ENCODE measurements around the gene GRK5.
"Not testable (repeated sequence)": the region's sequence is repeated elsewhere in the genome, so short reads cannot be mapped to it uniquely, and the experiment has no call there.

GRK5 gene

DNA sequence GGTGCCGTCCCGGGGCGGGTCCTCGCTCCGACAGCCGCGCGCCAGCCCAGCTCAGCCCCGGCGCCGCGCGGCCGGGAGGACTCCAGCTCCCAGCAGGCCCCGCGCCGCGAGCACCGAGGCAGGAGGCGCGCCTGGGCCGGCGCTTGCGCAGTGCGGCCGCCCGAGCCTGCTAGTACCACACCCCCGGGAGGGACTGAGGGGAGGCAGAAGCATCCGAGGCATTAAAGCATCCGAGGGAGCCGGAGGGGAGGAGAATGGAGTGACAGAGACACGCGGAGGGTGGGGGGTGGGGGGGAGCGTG, at the start of gene GRK5:
TSS of gene GRK5 (plus strand) at position 206 of the 301 bp plus-strand sequence. CDS start 347 bp downstream, outside the sequence.
- FAIRE-seq: no peak

DNA sequence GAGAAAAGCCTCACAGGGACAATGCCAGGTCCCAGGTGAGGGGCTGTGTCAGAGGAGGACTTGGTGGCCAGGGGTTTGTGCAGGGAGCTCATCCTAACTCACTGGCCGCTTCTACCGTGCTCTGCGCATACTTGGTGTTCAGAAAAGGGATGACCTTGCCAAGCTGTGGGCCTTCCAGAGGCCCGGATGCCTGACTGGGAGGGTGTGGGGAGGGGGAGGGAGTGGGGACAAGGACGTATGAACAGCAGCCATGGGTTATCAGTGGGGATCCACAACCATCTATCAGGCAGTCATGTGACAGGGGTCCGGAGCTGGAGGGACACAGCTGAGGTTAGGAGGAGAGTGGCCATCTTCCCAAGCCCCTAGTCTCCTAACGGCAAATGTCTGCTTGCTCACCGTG, 48.0 kb upstream of the GRK5 start:
- no peak for FAIRE-seq

DNA sequence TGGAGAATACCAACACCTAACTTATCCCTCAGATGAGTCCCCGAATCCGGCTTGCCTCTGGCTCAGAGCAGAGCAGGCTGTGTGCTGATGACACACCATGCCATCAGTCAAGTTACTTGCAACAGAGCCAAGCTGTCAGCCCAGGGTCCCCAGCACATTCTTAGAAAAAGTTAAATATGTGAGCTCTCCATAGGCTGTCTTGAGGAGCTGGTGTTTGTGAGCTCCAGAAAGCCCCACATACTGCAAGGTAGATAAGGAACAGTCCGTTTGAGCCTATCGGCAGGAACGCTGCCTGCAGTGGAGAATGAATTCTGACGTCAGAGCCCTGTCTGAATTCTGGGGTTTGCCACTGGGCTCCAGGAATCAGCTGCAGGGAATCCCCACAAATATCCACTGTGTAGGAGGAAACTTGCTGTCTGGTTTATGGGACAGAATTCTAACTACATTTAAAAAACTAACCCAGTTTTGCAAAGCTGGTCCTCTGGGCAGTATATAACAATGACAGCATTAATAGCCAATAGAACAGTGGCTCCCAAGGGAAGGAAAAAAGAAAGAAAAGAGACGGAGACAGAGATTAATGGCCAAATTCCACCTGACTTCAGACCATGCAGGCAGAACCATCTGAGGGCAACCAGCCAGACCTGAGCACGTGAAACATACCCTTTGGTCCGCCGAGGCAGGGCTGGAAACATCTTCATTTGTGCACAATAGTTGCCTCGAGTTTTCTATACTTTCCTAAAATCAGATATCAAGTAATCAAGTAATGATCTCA, 45.5 kb upstream of the GRK5 start:
- FAIRE-seq: no peak

DNA sequence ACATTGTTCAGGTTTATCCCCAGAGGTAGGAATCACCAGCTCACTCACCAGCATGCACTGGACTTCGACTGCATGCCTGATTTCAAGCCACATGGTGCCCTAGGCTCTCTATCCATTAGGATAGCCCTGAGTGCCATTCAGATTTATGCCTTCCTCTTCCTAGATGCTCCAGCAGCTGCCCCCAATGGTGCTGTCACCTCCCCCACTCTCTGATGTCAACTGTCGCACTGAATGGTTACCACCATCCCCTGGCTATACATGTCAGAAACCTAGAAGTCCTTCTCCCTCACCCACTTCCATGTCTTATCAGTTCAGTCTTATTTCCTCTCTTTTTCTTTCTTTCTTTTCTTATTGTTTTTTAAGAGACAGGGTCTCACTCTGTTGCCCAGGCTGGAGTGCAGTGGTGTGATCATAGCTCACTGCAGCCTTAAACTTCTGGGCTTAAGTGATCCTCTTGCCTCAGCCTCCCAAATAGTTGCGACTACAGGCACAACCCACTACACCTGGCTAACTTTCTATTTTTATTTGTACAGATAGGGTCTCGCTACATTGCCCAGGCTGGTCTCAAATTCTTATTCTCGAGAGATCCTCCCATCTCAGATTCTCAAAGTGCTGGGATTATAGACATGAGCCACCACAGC, 44.8 kb upstream of the GRK5 start:
- FAIRE-seq: no peak

DNA sequence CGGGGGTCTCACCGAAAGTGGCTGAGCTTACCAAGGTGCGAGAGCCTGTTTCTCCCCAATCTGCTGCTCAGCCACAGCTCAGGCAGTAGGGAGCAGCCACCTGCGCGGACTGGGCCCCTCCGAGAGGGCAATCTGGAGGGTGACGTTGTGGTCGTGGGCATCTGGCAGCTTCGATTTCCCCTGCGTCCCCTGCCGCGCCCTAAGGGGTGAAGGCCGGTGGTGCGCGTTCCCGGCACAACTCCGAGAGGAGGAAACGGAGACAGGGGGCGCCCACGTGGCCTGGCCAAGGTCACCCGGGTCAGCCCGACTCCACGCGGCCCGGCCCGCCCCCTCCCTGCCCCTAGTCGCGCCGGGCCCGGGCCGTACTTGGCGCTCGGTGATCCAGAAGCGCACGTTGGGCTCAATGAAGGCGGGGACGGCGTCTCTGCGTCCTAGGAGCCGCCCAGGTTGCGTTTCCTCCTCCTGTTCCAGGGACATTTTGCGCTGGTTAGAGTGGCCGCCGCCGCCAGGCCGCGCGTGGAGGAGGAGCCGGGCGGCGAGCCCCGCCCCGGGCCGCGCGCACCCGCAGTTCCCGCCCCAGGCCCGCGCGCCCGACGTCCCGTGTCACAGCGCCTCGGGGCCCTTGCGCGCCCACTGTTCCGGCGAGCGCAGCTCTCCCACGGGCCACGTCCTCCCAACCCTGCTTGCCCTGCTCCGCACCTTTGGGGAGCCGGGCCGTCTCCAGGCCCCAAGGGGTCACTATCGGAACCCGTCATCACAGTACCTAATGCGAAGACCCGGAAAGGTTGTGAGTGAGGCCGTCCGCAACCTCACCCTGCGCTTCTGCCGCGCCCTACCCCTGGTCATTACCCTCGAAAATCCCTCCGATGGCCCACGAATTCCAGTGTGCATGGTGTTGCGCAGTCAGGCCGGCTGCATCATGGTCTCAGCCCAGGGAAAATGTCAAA, 41.9 kb upstream of the GRK5 start, which contains the start of gene SFXN4:
TSS of gene SFXN4 (minus strand) at position 544 of the 947 bp plus-strand sequence. CDS start at position 477, 67 bp downstream.
- no peak for FAIRE-seq

DNA sequence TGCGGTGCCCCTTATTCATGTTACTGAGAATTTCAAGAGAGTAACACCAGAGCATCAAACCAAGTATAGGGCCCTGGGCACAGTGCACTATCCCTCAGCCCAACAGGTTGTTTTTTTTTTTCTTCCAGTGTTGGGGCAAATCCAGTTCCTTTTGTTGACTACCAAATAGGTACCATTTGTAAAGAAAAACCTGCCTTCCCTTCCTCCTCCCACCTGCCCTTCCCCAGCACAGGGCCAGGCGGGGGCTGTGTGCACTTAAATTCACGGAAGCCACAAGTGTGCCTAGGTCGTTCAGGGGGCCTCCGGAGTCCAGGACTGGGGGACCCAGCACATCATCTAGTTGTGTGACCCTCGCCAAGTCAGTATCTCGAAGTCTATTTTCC, 41.3 kb upstream of the GRK5 start:
- FAIRE-seq: no peak

DNA sequence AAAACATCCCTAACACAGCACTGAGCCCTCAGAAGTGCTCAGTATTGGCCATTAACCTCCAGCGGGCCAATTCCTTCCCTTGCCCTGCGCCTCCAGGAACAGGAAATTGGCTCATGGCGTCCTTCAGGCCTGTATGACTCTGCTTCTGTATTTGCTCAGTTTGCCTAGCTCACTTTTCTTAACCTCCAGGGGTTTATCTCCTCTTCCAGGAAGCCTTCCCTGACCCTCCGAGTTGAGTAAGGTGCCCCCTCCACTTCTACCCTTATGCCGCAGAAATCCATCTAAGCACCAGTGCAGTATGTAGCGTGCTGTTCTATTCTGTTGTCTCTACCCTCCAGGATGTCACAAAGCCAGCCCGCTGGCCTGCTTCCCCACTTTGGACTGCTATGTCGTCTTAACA, 40.8 kb upstream of the GRK5 start:
- FAIRE-seq: no peak

DNA sequence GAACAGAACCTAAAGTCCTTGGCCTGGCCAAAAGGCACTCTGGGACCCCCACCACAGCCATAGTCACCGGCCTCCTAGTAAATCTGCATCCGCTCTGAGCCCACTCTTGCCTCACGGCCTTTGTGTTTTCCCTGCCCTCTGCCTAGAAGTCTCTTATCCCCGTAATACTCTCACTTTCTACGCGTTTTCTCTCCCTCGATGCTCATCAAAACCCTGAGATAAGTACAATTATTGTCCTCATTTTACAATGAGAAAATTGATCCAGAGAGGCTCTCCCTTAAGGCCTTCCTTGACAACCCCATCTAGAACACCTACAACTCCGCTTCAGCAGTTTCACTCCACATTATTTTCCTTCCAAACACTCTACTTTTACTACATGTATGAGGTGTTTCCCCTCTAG, 40.3 kb upstream of the GRK5 start:
- no peak for FAIRE-seq

DNA sequence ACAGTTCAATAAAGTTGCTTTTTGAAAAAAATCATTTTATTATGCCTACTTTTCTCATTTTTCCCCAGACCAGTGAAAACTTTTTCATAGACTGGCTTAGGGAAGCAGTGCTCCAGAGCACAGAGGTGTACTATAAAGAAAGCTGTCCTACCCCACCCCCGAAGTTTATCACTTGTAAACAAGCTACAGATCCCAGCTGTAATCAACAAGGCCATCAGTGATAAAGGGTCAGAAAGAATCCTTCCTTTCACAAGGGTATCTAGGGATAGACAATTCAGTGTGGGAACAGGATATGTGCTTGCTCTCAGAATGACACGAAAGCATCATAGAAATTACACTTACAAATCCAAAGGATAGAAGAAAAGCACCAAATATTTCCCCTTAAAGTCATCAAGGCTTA, 33.3 kb upstream of the GRK5 start:
- no peak for FAIRE-seq

DNA sequence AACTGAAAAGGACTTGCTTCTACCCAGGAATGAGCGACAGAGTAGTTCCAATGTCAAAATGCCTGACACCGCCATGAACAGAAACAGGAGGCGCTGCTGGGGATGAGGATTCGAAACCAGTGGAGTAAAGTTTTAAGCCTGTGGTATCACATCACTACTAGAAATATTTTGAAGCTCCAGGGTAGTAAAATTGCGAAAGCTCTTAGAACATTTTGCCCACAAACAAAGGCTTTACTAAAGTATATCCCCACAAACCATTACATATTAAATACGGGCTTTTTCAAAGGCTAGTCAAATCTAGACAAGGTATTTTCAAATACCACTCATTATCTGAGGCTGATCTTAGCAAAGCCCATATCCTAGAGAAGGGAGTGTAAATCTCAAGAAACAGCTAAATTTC, 31.2 kb upstream of the GRK5 start:
- FAIRE-seq: no peak

DNA sequence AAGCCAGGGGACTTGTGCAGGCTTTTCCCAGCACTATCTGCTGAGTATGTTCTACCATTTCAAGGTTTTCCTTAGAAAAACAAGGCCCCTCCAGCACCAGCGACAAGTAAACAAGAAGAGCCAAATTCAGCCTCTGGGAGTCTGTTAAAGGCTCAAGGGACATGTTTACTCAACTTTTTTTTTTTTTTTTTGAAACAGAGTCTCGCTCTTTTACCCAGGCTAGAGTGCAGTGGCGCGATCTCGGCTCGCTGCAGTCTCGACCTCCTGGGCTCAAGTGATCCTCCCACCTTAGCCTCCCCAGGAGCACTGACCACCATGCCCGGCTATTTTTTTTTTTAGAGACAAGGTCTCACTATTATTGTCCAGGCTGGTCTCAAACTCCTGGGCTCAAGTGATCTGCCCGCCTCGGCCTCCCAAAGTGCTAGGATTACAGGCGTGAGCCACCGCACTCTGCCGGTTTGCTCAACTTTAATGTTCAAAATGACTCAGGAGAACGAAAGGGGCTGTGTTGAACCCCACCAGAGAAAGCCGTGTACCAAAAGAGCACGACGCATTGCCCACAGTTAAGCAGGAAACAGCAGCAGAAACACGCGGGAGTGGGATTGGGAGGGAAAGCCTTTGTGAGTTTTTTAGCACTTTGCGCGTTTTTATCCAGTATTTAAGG, 29.5 kb upstream of the GRK5 start:
- FAIRE-seq: no peak

DNA sequence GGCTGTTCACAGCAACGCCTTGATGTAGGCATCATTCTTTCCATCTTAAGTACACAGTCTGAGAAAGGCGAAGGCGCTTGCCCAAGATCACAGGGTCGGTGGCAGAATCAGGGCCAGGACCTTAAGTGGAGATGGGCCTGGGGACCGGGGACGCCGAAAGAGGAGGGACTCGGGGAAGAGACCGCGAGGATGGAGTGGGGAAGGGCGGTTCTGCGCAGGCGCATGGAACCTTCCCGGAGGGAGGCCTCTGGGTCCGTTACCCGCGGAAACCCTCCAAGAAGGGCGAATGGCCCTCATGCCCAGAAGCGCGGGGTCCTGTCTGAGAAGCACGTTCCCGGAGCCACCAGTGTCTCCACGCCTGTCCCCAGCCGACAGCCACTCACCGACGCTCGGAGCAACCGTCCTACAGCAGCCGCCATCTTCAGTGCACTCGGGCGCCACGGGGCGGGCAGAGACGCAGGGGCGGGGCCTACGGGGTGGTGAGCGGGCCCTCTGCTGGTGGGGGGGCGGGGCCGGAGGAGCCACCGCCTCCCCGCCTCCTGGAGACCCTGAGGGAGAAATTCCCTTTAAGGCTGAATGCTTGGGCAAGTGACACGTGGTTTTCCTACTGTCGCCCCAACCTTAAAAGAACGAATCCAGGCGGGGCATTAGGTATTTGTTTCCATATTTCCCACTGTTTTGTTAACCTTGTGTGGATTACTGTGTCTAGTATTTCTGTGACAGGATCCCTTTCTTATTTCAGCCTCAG, 28.8 kb upstream of the GRK5 start, which contains the start of gene PRDX3:
TSS of gene PRDX3 (minus strand) at position 441 of the 748 bp plus-strand sequence. CDS start at position 419, 22 bp downstream.
- no peak for FAIRE-seq

DNA sequence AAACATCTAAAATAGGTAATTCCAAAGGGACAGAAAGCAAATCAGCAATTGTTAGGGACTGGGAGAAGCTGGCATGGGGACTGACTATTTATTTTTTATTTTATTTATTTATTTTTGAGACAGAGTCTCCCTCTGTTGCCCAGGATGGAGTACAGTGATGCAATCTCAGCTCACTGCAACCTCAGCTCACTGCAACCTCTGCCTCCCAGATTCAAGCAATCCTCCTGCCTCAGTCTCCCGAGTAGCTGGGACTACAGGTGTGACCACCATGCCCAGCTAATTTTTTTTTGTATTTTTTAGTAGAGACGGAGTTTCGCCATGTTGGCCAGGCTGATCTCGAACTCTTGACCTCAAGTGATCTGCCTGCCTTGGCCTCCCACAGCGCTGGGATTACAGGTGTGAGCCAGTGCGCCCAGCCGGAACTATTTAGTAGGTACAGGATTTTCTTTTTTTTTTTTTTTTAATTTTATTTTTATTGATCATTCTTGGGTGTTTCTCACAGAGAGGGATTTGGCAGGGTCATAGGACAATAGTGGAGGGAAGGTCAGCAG, 26.4 kb upstream of the GRK5 start:
- FAIRE-seq: not testable (repeated sequence)

DNA sequence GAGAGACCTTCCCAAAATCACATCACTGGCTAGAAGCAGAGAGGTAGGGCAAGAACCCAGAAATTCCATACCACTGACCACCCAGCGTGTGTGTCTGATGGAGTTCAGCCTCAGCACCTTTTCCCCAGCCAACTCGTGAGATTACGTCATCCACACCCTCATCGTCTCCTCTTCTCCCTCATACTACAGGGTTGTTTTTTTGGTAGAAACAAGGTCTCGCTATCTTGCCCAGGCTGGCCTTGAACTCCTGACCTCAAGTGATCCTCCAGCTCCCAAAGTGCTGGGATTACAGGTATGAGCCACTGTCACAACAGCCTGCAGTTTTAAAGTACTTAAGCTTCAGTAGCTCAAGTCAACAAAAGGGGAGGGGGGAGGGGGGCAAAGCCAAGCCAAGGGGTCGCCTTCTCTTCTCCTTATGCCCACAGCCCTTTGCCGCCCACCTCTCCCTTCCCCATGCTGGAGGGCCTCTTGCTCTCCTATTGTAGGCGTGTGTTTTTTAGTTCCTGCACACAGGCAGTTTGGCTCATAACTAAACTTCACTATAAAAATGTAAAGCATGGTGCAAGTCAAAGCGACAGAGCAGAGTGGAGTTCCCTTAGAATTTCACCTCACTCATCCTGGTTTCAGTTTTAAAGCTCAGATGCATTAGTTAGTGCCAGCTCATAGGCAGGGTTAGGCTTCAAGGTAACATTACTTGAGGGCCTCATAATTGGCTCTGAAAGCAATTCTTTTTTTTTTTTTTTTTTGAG, 23.5 kb upstream of the GRK5 start:
- FAIRE-seq: no peak

DNA sequence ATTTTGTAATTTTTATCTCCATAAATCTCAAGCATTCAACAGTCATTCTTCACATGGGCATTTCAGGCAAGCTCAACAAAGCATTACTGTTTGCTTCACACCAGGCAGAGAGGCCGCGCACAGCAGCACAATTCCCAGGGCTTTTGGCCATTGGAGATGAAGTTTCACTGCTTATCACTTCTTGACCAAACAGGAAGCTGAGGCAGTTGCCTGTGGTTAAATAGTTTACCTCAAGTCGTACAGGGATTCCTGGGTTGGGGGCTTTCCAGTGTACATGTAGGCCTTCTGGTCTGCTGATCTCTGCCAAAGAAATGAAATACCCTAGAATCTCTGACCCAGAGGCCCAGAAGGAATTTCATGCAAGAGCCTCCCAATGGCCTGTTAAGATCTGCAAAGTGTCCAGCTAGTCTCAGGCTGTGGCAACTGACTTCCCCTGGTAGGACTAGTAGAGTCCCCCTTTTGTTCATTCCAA, 17.5 kb upstream of the GRK5 start:
- FAIRE-seq: no peak

DNA sequence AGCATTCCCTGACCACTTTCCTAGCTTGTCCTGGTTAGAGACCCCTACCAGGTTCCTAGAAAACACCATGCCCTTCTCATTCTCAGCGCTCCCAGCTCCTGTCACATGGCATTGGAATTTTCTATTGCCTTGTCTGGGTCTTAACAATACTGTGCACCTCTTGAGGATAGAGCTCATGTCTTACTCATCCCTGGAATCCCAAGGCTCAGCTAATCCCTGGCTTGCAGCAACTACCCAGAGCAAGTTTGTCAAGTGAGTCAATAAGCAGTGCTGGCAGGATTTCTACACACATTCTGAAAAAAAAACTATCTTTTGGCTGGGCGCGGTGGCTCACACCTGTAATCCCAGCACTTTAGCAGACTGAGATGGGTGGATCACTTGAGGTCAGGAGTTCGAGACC, 17.0 kb upstream of the GRK5 start:
- no peak for FAIRE-seq

DNA sequence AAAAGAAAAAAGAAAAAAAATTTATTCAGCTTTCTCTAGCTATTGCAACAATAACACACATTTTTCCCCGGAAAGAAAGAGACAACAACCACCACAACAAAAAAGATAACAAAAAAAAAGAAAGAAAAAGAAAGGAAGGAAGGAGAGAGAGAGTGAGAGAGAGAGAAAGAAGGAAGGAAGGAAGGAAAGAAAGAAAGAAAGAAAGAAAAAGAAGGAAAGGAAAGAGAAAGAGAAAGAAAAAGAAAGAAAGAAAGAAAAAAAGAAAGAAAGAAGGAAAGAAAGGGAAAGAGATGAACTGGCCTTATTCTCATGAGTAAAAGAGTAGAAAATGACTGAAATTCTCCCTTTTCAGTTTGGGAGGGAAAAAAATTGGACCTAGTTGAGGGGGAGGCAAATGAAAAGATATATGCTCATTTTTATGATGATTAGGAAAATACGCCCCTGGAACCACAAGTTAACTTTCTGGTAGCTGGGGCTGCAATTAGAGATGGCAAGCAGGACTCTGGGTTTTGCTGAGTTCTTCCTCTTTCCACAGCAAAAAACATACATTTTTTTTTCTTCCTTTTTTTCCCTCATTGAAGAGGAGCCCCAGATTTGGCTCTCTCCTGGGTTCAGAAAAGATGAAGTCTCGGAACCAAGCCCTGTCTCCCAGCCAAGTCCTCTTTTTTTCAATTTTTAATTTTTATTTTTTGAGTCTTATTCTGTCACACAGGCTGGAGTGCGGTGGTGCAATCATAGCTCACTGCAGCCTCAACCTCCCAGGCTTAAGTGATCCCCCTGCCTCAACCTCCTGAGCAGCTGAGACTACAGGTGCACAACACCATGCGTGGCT, 16.2 kb upstream of the GRK5 start:
- FAIRE-seq: no peak

DNA sequence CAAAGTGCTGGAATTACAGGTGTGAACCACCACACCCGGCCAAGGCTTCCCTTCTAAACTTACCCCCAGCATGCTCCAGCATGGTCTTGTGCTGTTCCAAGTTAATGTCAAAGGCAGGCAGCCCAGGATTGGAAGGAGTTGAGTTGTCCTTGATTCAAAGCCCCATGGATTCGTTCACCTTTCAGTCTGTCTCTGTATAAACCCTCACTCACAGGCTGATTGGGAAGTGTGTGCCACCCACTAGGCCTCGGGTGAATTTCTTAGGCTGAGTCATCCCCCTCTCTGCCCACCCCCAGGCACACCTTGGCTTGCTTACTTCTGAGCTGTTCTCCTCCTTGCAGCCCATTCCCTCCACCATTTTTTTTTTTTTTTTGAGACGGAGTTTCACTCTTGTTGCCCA, 15.5 kb upstream of the GRK5 start:
- FAIRE-seq: no peak

DNA sequence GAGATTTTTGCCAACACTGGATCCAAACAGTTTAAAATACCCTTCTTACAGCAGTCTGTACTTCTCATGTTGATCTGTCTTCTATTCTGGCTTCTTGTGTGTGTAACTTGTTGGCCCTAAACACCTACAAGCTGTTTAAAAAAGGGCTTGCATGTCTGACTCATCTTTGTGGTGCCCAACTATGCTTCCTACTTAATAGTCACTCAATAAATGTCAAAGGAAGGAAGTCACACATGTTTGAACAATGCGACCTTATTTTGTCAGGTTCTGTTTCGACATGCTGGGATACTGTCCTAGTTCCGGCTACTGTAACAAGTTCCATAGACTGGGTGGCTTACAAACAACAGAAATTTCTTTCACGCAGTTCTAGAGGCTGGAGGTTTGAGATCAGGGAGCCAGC, 9.4 kb upstream of the GRK5 start:
- no peak for FAIRE-seq

DNA sequence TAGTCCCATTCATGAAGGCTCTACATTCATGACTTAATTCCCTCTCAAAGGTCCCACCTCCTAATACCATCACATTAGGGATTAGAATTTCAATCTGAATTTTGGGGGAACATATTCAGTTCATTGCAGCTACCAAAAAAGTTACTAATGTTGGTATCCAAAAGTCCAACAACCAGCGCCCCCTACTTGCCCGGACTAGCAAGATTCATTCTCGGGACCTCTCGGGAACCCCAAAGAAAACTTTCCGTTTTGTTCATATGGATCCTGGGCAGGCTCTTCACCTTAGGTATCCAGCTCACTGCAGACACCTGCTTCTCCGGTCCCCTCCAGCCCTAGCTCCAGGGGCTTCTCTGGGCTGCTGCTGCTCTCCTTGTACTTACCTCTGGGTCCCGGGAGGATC, 8.9 kb upstream of the GRK5 start:
- no peak for FAIRE-seq

Measured in islet of Langerhans (tissue), 1 donor.